Ovary (tissue), 3 donors: ENCODE data around the gene GNPTAB.

Experiments
- CTCF ChIP-seq, 3 donors: fragments of 450-650 bp in 2 of 3; fragments of 200-600 bp in 1 of 3; IDR thresholded peaks; one replicate each; pipeline versions ENCODE4 v1.5.1 to v1.8.0; 2016 to 2022; ENCODE audit warnings: antibody characterized with exemption in 3 of 3, mild to moderate bottlenecking in 1 of 3
- EP300 ChIP-seq: sonication (generic); formaldehyde crosslinking; IDR thresholded peaks from one replicate; pipeline ENCODE4 v1.6.1; 2017; ENCODE audit warnings: antibody characterized with exemption
- POLR2A ChIP-seq: fragments of 450-650 bp; IDR thresholded peaks from one replicate; pipeline ENCODE4 v1.6.1; 2017; ENCODE audit warnings: antibody characterized with exemption, mild to moderate bottlenecking, moderate library complexity
- donor health status: DM: no; HTN: no; CAD: no.

GRCh38 chr12:101696251-101697196 lies 134.2 kb downstream of the GNPTAB start:
- no peak for TF ChIP-seq CTCF (IDR thresholded peaks at IDR 0.05)
- TF ChIP-seq POLR2A, result no peak
- TF ChIP-seq EP300, result no peak
